Suprapubic skin (tissue), 4 donors: ENCODE data around the gene ESRP2. TPM values are rescaled to one million over a fixed set of nuclear protein-coding genes. Genes with fewer than 3 reads are reported as not detected.

ENCODE experiments used
- DNase-seq, 2 donors: peaks; one replicate each; pipeline ENCODE4 v3.0.0-alpha.2; 2019; ENCODE audit warnings: low spot score in 2 of 2
- H3K27ac ChIP-seq: fragments of 200-600 bp; sonication (generic); one replicate; pipeline ENCODE4 v1.5.1; 2019
- H3K27me3 ChIP-seq: fragments of 200-600 bp; sonication (generic); one replicate; pipeline ENCODE4 v1.5.1; 2019
- H3K36me3 ChIP-seq: fragments of 200-600 bp; sonication (generic); one replicate; pipeline ENCODE4 v1.5.1; 2019
- H3K4me1 ChIP-seq: fragments of 200-600 bp; sonication (generic); one replicate; pipeline ENCODE4 v1.5.1; 2019
- H3K4me3 ChIP-seq: fragments of 200-600 bp; sonication (generic); one replicate; pipeline ENCODE4 v1.5.1; 2019; ENCODE audit warnings: mild to moderate bottlenecking
- H3K9me3 ChIP-seq: fragments of 200-600 bp; sonication (generic); one replicate; pipeline ENCODE4 v1.5.1; 2019
- CTCF ChIP-seq, 2 donors: fragments of 200-600 bp in 1 of 2; fragments of 450-650 bp in 1 of 2; sonication (generic) in 1 of 2; IDR thresholded peaks; one replicate each; pipeline ENCODE4 v1.5.1; 2016 to 2019; ENCODE audit warnings: antibody characterized with exemption in 2 of 2, mild to moderate bottlenecking in 1 of 2, moderate library complexity in 1 of 2
- EP300 ChIP-seq: sonication (generic); formaldehyde crosslinking; IDR thresholded peaks from one replicate; pipeline ENCODE4 v1.6.1; 2017; ENCODE audit warnings: antibody characterized with exemption
- POLR2A ChIP-seq, 2 donors: fragments of 450-650 bp; IDR thresholded peaks; one replicate each; pipeline ENCODE4 v1.6.1; 2017; ENCODE audit warnings: antibody characterized with exemption in 2 of 2, mild to moderate bottlenecking in 2 of 2, moderate library complexity in 2 of 2
- POLR2AphosphoS5 ChIP-seq, 3 donors: sonication (generic); formaldehyde crosslinking; IDR thresholded peaks; one replicate each; pipeline ENCODE4 v1.6.1; 2017; ENCODE audit warnings: antibody characterized with exemption in 3 of 3
- WGBS: methylation state at CpG from one replicate; pipeline ENCODE4 v1.1.5; 2018; 5-methylcytosine and 5-hydroxymethylcytosine counted together
- total RNA-seq, 4 donors: library from RNA; depleted of rRNA; stranded (reverse); fragments of >200 nt; gene quantifications; one replicate each; pipeline ENCODE4 v1.1.0, GENCODE V29; 2016

The ESRP2 gene
- total RNA-seq, 4 donors from 2014 or later: 77.0 to 133 (median 99.7) TPM

GRCh38 chr16:68186877-68187276 is 49.0 kb downstream of the ESRP2 start:
- H3K27me3 ChIP-seq: no peaks in the 10 kb centered on the region
- H3K4me3 ChIP-seq: no peak overlapping the region
- H3K27ac ChIP-seq: no peak overlapping the region
- TF ChIP-seq EP300 (no peak), POLR2A (IDR thresholded peaks at IDR 0.05) (no peak), POLR2AphosphoS5 (IDR thresholded peaks at IDR 0.05) (no peak), CTCF (IDR thresholded peaks at IDR 0.05) (no peak)
- 95% methylated on average over 4 of the region's 7 CpGs for WGBS
- no peaks in the 10 kb centered on the region for H3K4me1 ChIP-seq
- H3K9me3 ChIP-seq: no peaks in the 10 kb centered on the region
- H3K36me3 ChIP-seq: peaks cover 66% of the 10 kb centered on the region
- DNase-seq: no peak

GRCh38 chr16:68183046-68183445 is 52.9 kb downstream of the ESRP2 start:
- DNase-seq: no peak
- H3K4me3 ChIP-seq: no peak overlapping the region
- H3K27ac ChIP-seq: no peak overlapping the region
- 81% methylated on average over 3 of the region's 3 CpGs for WGBS
- TF ChIP-seq POLR2AphosphoS5 (IDR thresholded peaks at IDR 0.05): no peak
- no peak for TF ChIP-seq EP300
- no peak for TF ChIP-seq POLR2A (IDR thresholded peaks at IDR 0.05)
- no peak for TF ChIP-seq CTCF (IDR thresholded peaks at IDR 0.05)
- peaks cover 65% of the 10 kb centered on the region for H3K36me3 ChIP-seq
- no peaks in the 10 kb centered on the region for H3K9me3 ChIP-seq
- no peaks in the 10 kb centered on the region for H3K4me1 ChIP-seq
- H3K27me3 ChIP-seq: no peaks in the 10 kb centered on the region

GRCh38 chr16:68179855-68180254 is 56.1 kb downstream of the ESRP2 start:
- Histone ChIP-seq H3K27me3 (no peaks in the 10 kb centered on the region), H3K4me1 (no peaks in the 10 kb centered on the region), H3K36me3 (peaks cover 61% of the 10 kb centered on the region), H3K4me3 (no peak overlapping the region), H3K9me3 (no peaks in the 10 kb centered on the region), H3K27ac (no peak overlapping the region)
- TF ChIP-seq POLR2A (IDR thresholded peaks at IDR 0.05): no peak
- no peak for TF ChIP-seq CTCF (IDR thresholded peaks at IDR 0.05)
- TF ChIP-seq EP300: no peak
- no peak for TF ChIP-seq POLR2AphosphoS5 (IDR thresholded peaks at IDR 0.05)
- DNase-seq: no peak
- 95% methylated on average over 4 of the region's 4 CpGs for WGBS

GRCh38 chr16:68179196-68179795 is 56.6 kb downstream of the ESRP2 start:
- TF ChIP-seq POLR2A (IDR thresholded peaks at IDR 0.05): no peak
- no peak for TF ChIP-seq EP300
- no peak for TF ChIP-seq POLR2AphosphoS5 (IDR thresholded peaks at IDR 0.05)
- TF ChIP-seq CTCF (IDR thresholded peaks at IDR 0.05): no peak
- 93% methylated on average over 2 of the region's 2 CpGs for WGBS
- DNase-seq: no peak
- Histone ChIP-seq H3K27me3 (no peaks in the 10 kb centered on the region), H3K9me3 (no peaks in the 10 kb centered on the region), H3K4me1 (no peaks in the 10 kb centered on the region), H3K36me3 (peaks cover 60% of the 10 kb centered on the region), H3K27ac (no peak overlapping the region), H3K4me3 (no peak overlapping the region)

Other genes starting within 250 kb of the ESRP2 start
- under 1 TPM in 1 of 4 donors, not detected in 3; 0.56 TPM for gene DPEP2, start 236.6 kb downstream of the ESRP2 start, total RNA-seq
- not detected for gene DPEP2NB, start 220.2 kb downstream of the ESRP2 start, total RNA-seq
- gene DDX28, start 212.9 kb downstream of the ESRP2 start, total RNA-seq: 10 to 100 TPM in 2 of 4 donors, 1 to 10 TPM in 2; 9.0 to 22.5 (median 13.0) TPM
- gene DUS2, start 212.8 kb downstream of the ESRP2 start, total RNA-seq: 10 to 100 TPM; 14.4 to 21.6 (median 15.5) TPM
- gene NFATC3, start 150.8 kb downstream of the ESRP2 start, total RNA-seq: 10 to 100 TPM; 32.7 to 58.1 (median 36.9) TPM
- 10 to 100 TPM; 11.2 to 26.6 (median 23.6) TPM for gene PLA2G15, start 9.2 kb upstream of the ESRP2 start, total RNA-seq
- gene SLC7A6, start 28.4 kb upstream of the ESRP2 start, total RNA-seq: 100 to 1,000 TPM in 1 of 4 donors, 10 to 100 TPM in 3; 31.5 to 167 (median 49.0) TPM
- 10 to 100 TPM in 2 of 4 donors, 1 to 10 TPM in 2; 8.8 to 18.1 (median 10.1) TPM for gene SLC7A6OS, start 74.8 kb upstream of the ESRP2 start, total RNA-seq
- gene PRMT7, start 74.9 kb upstream of the ESRP2 start, total RNA-seq: 100 to 1,000 TPM in 1 of 4 donors, 10 to 100 TPM in 3; 38.8 to 101 (median 69.9) TPM
- gene SMPD3, start 212.4 kb upstream of the ESRP2 start, total RNA-seq: 10 to 100 TPM; 26.2 to 64.9 (median 39.9) TPM